IPS DF 6.9 (cell line): ENCODE results near the gene ARL15.

Experiments used
- DNase-seq: peaks from one replicate; pipeline ENCODE4 v3.0.0-alpha.2; 2013; ENCODE audit warnings: low read depth, low spot score
- H3K27ac ChIP-seq: one replicate; pipeline ENCODE4 v1.5.1; 2013; ENCODE audit warnings: low read length, control low read depth
- H3K27me3 ChIP-seq: 2 replicates; pipeline ENCODE4 v1.6.1; 2013; ENCODE audit warnings: mild to moderate bottlenecking, low read length; ENCODE audit not compliant: control insufficient read depth, insufficient read depth
- H3K36me3 ChIP-seq: 2 replicates; pipeline ENCODE4 v1.6.1; 2013; ENCODE audit warnings: low read length; ENCODE audit not compliant: control insufficient read depth, insufficient read depth
- H3K4me1 ChIP-seq: 2 replicates; pipeline ENCODE4 v1.6.1; 2013; ENCODE audit warnings: low read length; ENCODE audit not compliant: control insufficient read depth, insufficient read depth
- H3K4me3 ChIP-seq: 2 replicates; pipeline ENCODE4 v1.5.1; 2013; ENCODE audit warnings: mild to moderate bottlenecking, low read length
- H3K9me3 ChIP-seq: 2 replicates; pipeline ENCODE4 v1.6.1; 2013; ENCODE audit warnings: low read length, inconsistent platforms; ENCODE audit not compliant: control insufficient read depth, insufficient read depth
- WGBS: extraction: QIAGEN DNeasy Blood & Tissue Kit; methylation state at CpG from one replicate; pipeline ENCODE4 v1.1.7; 2013; ENCODE audit warnings: mixed read lengths, missing lambda C conversion rate; ENCODE audit not compliant: insufficient read length, insufficient coverage; 5-methylcytosine and 5-hydroxymethylcytosine counted together

ARL15 gene

DNA sequence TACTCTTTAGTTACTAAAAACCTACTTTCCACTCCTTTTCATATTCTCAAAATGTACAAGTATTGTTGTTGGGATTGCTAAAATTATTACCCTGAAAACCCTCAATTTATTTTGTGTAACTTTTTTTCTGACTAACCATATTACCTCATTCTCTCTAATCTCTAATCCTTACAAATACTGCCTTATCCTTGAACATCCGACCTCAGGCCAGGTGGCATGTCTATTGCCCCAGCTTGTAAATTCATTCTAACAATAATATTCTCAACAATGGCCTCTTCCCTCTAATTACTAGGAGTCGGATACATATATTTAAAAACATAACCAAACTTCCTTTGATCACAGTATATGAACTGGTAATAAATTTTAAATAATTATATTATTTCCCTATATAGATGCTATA, 25.8 kb downstream of the ARL15 start:
- H3K27ac ChIP-seq: no peak overlapping the region
- no peaks in the 10 kb centered on the region for H3K27me3 ChIP-seq
- 0 out of 2 replicates have a peak, but pooled peaks cover 3% of the 10 kb centered on the region for H3K36me3 ChIP-seq
- H3K9me3 ChIP-seq: no peaks in the 10 kb centered on the region
- no peaks in the 10 kb centered on the region for H3K4me1 ChIP-seq
- no peak overlapping the region for H3K4me3 ChIP-seq
- 100% methylated on average over 2 of the region's 2 CpGs for WGBS
- DNase-seq: no peak

DNA sequence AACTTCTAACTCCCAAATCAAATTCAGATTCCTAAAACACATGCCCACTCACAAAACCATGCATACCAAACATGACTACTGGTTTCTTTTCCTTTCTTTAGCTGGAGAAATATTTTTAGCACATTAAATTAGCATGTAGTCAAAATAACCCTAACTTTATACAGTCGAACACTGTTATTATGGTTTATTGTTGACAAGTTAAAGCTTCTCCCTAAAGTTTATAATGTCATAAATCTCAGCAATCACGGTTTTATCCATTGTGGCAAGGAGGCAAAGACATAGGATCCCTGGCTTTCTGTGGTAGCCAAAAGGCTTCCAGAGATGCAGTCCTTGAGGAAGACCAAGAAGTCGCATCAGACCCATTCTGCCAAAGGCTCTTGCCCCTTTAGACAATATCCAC, 27.5 kb downstream of the ARL15 start:
- H3K4me3 ChIP-seq: no peak overlapping the region
- H3K36me3 ChIP-seq: 0 out of 2 replicates have a peak, but pooled peaks cover 3% of the 10 kb centered on the region
- no peak overlapping the region for H3K27ac ChIP-seq
- DNase-seq: no peak
- H3K9me3 ChIP-seq: no peaks in the 10 kb centered on the region
- 0 out of 2 replicates have a peak, but pooled peaks cover under 1% of the 10 kb centered on the region for H3K4me1 ChIP-seq
- H3K27me3 ChIP-seq: no peaks in the 10 kb centered on the region
- WGBS: no CpG with 5 or more reads among the region's 3 CpGs

DNA sequence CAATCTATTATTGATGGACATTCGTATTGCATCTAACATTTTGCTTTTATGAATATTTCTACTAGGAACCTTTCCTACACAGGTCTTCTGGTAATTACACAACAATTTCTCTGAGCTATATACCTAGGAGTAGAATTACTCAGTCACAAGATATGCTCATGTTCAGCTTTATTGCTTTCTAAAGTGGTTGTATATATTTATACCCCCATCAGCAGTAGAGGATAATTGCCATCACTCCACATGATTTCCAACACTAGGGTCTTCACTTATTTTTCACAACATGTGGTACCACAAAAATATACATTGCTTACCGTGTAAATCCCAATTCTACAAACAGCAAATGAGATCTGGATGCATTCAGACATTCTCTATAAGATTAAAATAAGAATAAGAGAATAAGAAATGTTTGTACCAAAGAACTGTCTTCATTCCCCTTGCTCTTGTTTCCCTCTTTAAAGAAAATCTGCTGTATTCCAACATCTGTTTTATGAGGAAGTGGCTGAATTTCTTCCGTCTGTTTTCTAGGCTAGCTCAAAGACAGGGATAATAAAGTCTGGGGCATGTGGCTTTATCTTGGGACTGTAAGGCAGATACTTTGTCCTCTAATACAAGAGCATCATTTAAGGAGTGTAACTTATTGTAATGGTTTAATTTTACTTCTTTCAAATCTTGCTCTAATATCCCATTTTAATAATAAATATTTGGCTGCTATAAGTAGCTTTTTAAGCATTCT, 28.2 kb downstream of the ARL15 start:
- H3K9me3 ChIP-seq: no peaks in the 10 kb centered on the region
- 0 out of 2 replicates have a peak, but pooled peaks cover 3% of the 10 kb centered on the region for H3K36me3 ChIP-seq
- H3K27me3 ChIP-seq: no peaks in the 10 kb centered on the region
- 100% methylated on average over 1 of the region's 3 CpGs for WGBS
- DNase-seq: no peak
- H3K4me3 ChIP-seq: no peak overlapping the region
- 0 out of 2 replicates have a peak, but pooled peaks cover 2% of the 10 kb centered on the region for H3K4me1 ChIP-seq
- no peak overlapping the region for H3K27ac ChIP-seq

DNA sequence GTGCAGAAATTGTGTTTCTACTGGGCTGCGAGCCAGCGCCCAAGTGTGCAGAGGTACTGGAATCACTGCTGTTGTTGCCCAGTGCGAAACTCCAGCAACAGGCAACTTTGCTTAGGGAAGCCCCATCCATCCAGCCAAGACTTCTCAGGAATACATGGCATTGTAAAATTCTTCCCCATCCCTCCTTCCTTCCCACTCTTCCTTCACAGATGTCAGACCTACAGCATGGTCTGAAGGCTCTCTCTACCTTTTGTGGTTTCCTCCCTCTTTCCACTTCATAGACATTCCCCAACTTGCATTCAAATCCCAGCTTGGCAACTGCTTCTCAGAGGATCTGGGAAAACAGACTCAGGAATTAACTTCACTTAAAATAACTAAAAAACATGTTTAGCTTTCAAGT, 30.4 kb downstream of the ARL15 start:
- Histone ChIP-seq H3K4me3 (no peak overlapping the region), H3K4me1 (0 out of 2 replicates have a peak, but pooled peaks cover 2% of the 10 kb centered on the region), H3K36me3 (0 out of 2 replicates have a peak, but pooled peaks cover 3% of the 10 kb centered on the region), H3K27me3 (no peaks in the 10 kb centered on the region), H3K9me3 (no peaks in the 10 kb centered on the region), H3K27ac (no peak overlapping the region)
- no CpG with 5 or more reads among the region's 3 CpGs for WGBS
- no peak for DNase-seq

DNA sequence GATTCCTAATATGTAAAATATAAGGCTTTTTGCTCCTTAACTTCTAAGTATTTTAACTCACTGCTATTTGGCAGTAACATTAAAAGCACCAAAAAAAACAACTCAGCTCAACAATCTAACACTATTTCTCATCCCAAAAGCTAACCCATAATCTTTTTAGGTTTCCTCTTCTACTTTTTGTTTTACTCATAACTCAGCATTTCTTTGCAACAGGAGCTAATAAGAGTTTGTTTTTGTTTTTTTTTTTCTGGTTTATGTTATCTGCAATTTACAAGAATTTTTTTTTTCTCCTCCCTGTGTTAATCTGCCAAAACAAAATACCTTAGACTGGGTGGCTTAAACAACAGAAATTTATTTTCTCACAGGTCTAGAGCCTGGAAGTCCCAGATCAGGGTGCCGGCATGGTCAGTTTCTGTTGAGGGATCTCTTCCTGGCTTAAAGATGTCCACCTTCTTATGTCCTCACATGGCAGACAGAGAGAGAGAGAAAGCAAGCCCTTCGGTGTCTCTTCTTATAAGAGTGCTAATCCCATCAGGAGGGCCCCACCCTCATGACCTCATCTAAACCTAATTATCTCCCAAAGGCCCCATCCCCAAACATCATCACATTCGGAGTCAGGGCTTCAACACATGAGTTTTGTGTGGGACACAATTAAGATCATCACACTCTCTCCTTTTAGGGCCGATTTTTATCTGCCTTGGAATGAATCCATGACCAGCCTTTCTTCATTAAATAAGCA, 31.2 kb downstream of the ARL15 start:
- DNase-seq: no peak
- Histone ChIP-seq H3K4me1 (0 out of 2 replicates have a peak, but pooled peaks cover 2% of the 10 kb centered on the region), H3K27me3 (no peaks in the 10 kb centered on the region), H3K27ac (no peak overlapping the region), H3K36me3 (0 out of 2 replicates have a peak, but pooled peaks cover 3% of the 10 kb centered on the region), H3K9me3 (no peaks in the 10 kb centered on the region), H3K4me3 (no peak overlapping the region)
- WGBS: no CpG with 5 or more reads among the region's 4 CpGs

DNA sequence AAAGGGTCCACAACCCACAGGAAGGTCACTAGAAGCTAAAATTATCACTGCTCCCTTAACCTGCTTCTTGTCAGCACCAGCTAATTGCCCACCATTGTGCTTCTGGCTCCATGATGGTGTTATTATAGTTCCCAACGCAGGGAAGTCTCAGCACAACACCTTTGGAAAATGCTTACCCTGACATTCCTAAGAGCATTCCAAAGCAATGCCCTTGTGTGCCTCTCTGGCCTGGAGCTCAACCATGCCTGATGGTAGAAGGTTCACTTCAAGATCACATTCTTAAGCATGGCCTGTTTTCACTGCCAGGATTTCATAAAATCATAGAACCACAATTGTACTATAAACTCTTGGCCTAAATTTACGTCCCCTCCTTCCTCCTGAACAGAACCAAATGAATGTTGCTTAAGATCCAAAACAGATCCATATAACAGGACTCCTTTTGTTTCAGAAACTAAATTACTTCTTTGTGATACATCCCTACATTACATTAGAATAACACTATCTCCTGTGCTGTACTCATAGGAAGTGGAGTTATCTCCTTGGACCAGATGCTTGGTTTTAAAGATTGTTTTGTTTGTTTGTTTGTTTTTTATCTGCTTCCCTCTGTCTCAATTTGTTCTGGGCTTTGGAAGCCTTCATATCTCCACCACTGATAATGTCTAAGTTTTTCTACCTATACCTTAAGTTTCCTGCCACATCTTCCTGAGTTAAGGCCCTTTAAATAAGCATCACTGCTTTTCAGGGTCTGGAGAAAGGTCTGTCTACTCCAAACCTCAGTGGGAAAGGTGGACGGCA, 32.1 kb downstream of the ARL15 start:
- Histone ChIP-seq H3K4me3 (no peak overlapping the region), H3K27me3 (no peaks in the 10 kb centered on the region), H3K36me3 (0 out of 2 replicates have a peak, but pooled peaks cover 3% of the 10 kb centered on the region), H3K27ac (no peak overlapping the region), H3K9me3 (no peaks in the 10 kb centered on the region), H3K4me1 (0 out of 2 replicates have a peak, but pooled peaks cover 2% of the 10 kb centered on the region)
- WGBS: no CpG with 5 or more reads among the region's 3 CpGs
- no peak for DNase-seq

DNA sequence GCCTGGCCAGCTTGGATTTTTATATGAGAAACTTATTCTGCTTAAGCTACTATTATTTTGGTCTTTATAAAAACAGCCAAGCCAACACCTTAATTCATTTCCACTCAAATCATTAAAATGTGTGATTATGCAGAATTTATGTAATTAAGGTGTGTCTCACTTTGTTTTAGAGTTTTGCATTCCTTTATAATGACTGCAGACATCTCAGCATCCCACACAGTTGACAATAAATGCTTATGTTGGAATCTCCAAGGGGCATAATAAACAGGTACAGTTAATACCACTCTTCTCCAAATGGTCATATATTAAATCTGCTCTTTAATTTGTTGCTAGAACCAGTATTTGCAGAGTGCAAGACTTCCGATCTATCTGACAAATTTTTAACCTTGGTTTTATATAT, 34.3 kb downstream of the ARL15 start:
- no peak for DNase-seq
- WGBS: no CpG with 5 or more reads among the region's 1 CpG
- 0 out of 2 replicates have a peak, but pooled peaks cover 3% of the 10 kb centered on the region for H3K36me3 ChIP-seq
- no peaks in the 10 kb centered on the region for H3K27me3 ChIP-seq
- H3K9me3 ChIP-seq: no peaks in the 10 kb centered on the region
- no peak overlapping the region for H3K4me3 ChIP-seq
- H3K27ac ChIP-seq: no peak overlapping the region
- H3K4me1 ChIP-seq: 0 out of 2 replicates have a peak, but pooled peaks cover 2% of the 10 kb centered on the region

DNA sequence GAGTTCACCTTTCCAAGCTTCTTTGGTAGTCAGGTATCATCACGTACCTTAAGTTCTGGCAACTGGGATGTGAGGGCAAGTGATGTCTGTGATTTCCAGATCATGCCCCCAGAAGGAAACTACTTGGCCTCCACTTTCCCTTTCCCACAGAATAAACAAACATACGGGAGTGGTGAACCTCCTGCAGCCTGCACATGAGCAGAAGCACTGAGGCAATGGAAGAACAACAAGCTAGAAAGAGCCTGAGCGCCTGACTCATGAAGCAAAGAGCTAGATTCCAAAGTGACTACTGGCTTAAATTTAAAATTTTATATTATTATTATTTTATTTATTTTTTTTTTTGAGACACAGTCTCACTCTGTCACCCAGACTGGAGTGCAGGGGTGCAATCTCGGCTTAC, 35.0 kb downstream of the ARL15 start:
- no CpG with 5 or more reads among the region's 4 CpGs for WGBS

DNA sequence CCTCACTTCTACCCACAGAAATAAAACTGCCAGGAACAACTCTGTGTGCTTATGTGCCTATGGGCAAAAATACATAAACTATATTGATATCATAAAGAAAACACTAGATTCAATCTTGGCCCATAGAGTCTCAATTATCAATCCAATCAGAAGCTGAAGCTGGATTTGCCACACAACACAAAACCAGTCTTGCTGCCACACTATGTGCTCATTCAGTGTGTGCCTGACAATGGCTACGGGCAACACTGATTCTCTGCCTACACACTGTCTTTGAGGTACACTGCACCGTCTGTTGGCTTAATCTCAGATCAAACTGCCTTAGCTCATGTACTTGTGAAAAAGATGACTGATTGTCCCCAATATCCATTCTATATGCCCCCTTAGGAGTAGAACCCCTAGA, 35.4 kb downstream of the ARL15 start:
- H3K27ac ChIP-seq: no peak overlapping the region
- H3K27me3 ChIP-seq: no peaks in the 10 kb centered on the region
- H3K9me3 ChIP-seq: no peaks in the 10 kb centered on the region
- 0 out of 2 replicates have a peak, but pooled peaks cover 2% of the 10 kb centered on the region for H3K4me1 ChIP-seq
- 0 out of 2 replicates have a peak, but pooled peaks cover 2% of the 10 kb centered on the region for H3K36me3 ChIP-seq
- H3K4me3 ChIP-seq: no peak overlapping the region
- no CpG with 5 or more reads among the region's 2 CpGs for WGBS
- no peak for DNase-seq

More for the DNA sequence above, 35.0 kb downstream of the ARL15 start:
- Histone ChIP-seq H3K4me1 (0 out of 2 replicates have a peak, but pooled peaks cover 2% of the 10 kb centered on the region), H3K27ac (no peak overlapping the region), H3K4me3 (no peak overlapping the region), H3K27me3 (no peaks in the 10 kb centered on the region), H3K9me3 (no peaks in the 10 kb centered on the region), H3K36me3 (0 out of 2 replicates have a peak, but pooled peaks cover 3% of the 10 kb centered on the region)
- DNase-seq: no peak

DNA sequence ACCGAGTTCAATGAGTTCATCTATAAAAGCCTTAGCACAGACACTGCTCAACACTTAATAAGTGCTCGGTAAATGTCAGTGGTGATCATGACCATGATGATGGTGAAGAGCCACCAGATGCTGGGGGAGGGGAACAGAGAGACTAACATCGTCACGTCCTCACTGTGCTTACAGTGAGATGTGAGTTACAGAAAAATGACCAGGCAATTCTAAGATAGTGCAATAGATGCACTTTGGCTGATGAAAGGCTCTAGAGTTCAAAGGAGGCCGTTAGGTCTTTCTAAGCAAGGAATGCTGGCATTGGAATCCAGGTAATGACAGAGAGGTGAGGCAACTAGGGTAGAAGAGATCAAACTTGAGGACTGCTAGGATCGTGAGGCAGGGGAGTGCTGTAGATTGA, 36.7 kb downstream of the ARL15 start:
- Histone ChIP-seq H3K4me3 (no peak overlapping the region), H3K4me1 (0 out of 2 replicates have a peak, but pooled peaks cover 2% of the 10 kb centered on the region), H3K36me3 (no peaks in the 10 kb centered on the region), H3K27me3 (no peaks in the 10 kb centered on the region), H3K27ac (no peak overlapping the region), H3K9me3 (no peaks in the 10 kb centered on the region)
- no CpG with 5 or more reads among the region's 6 CpGs for WGBS
- no peak for DNase-seq
